GM21723 (cell line): ENCODE measurements around the gene GSTP1.
"Not testable (repeated sequence)": the region's sequence is repeated elsewhere in the genome, so short reads cannot be mapped to it uniquely, and the experiment has no call there.

Experiments used
- ATAC-seq: cut with Tn5 transposase; IDR thresholded peaks from one replicate; pipeline ENCODE4 v1.9.1; 2021; ENCODE audit warnings: mild to moderate bottlenecking, moderate library complexity; ENCODE audit not compliant: unreplicated experiment

GSTP1 gene

DNA sequence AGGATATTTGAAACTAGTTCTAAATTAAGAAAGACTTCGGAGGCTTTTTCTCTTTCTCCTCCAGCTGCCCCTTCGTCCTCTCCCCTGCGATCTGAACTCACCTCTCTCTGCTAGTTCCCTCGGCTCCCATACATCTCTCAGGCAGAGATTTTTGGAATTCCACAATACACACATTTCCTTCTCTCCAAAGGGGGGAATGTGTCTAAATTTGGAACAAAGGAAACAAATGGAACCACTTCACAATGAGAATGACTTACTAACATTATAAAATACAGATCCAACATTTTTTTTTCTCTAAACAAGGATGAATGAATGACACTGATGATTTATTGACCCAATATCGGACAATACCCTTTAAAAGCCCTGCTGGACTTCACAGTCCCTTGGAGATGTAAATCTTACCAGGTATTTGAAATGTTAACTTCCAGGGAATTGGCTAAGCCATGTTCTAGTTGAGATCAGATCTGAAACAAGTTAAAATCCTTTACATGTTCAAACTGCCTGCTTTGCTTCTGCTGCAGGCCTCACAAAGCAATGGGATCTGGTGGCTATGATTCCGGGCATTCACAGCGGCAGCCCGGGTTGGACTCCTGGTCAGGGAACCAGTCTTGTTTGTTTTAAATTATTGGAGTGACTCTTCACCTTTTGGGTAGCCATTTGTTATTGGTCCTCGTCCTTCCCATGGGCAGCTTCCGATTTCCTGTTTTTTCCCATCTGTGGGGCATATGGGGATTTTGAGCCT lies 20.5 kb upstream of the GSTP1 start:
- ATAC-seq: no peak

DNA sequence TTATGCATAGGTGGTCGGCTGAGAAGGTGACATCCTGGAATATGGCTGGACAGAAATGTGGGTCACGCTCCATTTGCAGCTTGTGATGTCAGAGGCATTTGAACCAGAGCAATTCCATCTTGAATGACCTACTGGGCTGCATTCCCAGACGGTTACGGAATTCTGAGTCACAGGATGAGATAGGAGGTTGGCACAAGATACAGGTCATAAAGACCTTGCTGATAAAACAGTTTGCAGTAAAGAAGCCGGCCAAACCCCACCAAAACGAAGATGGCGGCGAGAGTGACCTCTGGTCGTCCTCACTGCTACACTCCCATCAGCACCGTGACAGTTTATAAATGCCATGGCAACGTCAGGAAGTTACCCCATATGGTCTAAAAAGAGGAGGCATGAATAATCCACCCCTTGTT lies 19.9 kb upstream of the GSTP1 start:
- not testable (repeated sequence) for ATAC-seq

DNA sequence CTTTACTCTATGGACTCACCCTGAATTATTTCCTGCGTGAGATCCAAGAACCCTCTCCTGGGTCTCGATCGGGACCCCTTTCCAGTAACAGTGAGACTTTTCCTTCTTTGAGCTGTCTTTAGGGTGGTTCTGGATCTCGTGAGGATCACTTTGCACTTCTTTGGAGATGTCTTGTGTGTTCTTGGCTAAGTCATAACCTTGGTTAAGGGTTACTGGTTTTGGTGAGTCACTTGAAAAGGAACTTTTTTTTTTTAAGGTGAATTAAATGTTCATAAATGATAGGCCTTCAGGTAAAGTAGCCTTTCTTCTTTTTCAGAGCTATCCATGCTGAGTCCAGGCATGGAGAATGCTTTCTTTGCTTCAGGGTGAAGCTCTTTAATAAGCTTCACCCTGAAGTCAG lies 19.4 kb upstream of the GSTP1 start:
- ATAC-seq: no peak

- ATAC-seq: no peak
Measured at GRCh38 chr11:67571443-67571842, 12.2 kb upstream of the GSTP1 start.

DNA sequence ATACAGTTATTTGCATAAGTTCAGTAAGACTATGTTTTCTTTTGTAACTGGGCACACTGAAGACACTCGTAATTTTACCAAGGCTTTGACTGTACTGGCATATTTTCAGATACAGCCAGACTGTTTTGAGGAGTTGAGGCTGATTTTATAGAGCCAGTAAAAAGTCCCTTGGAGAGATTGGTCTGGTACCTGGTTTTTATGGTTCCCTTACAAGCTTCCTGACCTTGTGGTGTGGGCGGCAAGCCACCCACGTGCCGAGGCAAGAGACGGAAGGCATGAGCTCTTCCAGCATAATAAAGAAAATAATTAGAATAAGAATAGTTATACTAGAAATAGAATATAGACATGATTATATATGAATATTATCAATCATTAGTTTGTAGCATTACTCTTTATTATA lies 11.3 kb upstream of the GSTP1 start:
- no peak for ATAC-seq

DNA sequence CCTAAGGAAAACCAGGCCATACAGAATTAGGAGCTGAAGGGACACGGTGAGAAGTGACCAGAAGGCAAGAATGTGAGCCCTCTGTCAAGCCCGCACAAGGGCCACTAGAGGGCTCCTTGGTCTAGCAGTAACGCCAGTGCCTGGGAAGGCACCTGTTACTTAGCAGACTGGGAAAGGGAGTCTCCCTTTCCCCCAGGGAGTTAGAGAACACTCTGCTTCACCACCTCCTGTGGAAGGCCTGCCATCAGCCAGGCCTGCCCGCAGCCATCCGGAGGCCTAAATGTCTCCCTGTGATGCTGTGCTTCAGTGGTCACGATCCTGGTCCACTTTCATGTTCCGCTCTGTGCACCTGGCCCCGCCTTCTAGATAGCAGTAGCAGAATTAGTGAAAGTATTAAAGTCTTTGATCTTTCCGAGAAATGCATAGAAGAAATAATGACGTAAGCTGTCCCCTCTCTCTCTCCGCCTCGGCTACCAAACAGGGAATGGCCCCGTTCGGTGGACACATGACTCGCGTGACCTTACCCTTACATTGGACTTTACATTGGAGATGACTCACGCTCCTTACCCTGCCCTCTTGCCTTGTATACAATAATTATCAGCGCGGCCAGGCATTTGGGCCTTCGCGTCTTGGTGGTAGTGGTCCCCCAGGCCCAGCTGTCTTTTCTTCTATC lies 10.7 kb upstream of the GSTP1 start:
- ATAC-seq: no peak

- no peak for ATAC-seq
Measured at GRCh38 chr11:67574938-67575337, 8.7 kb upstream of the GSTP1 start.

DNA sequence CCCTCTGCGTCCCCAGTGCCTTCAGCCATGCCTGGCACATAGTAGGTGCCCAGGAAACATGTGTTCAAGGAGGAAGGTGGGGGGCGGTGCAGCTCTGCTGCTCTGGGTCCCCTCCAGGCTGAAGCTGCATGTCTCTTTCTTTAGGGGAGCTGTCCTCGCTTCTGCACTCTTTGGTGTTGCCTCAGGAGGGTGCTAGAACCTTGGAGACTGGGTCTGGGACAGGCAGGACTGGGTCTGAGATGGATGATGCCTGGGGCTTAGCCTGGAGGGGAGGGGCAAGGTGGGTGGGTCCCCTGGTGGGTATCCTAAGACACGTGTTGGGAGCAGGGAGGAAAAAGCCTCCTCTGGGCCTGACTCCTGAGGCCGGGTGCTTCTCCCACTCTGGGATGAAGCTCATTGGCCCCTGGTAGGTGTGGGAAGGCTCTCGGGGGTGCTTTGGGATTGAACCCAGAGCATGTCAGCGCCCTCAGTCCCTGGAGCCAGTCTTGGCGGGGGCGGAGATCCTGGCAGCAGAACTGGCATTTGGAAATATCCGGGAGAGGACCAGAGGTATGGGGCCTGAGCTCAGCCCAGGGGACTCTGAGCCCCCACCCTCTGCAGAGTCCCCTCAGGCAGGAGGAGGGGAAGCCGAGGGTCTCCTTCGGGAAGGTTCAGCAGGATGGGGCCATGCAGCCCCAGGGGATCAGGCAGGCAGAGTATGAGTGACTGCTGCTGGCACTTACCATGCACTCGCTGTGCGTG lies 6.7 kb upstream of the GSTP1 start:
- ATAC-seq: no peak

DNA sequence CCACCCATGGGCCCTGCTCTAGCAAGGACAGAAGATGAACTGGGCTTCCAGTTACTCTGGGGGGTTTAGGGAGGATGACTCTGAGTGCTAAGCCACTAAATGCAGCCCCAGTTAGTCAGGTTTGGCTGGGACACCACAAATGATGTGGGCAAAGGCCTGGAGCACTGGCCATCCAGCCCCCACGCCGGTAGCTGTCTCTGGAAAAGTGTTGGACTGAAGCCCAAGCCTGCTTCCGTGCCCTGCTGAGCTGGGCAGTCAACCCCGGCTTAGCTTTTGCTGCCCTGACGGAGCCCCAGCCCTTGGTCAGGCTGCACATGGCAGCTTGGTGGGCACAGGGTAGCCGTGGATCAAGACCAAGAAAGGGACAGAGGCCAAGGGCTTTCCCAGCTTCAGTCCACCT lies 5.7 kb upstream of the GSTP1 start:
- no peak for ATAC-seq

DNA sequence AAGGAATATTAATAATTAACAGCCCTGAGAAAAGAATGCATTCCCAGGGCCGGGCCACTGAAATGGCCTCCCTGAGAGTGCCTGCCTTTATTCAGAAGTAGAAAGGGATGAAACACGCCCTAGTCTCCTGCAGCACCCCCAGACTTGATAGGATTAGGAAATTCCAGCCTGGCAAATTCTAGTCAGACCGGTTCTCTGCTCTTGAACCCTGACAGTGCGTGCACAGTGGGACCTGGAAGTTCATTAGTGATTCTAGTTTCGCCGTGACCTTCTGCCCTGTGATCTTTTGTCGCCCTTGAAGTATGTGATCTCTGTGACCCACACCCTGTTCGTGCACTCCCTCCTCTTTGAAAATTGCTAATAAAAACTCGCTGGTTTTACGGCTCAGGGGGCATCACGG lies 2.1 kb upstream of the GSTP1 start:
- ATAC-seq: no peak

DNA sequence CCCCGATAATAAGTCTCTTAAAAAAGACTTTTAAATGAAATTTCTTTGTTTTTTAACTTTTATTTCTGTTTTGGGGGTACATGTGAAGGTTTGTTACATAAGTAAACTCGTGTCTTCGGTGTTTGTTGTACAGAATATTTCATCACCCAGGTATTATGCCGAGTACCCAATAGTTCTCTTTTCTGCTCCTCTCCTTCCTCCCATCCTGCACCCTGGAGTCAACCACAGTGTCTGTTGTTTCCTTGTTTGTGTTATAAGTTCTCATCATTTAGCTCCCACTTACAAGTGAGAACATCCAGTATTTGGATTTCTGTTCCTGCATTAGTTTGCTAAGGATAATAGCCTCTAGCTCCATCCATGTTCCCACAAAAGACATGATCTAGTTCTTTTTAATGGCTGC lies 1.6 kb upstream of the GSTP1 start:
- no peak for ATAC-seq

GRCh38 chr11:67584205-67584880 lies 731 bp downstream of the GSTP1 start:
- no peak for ATAC-seq

- ATAC-seq: no peak
Measured at GRCh38 chr11:67584881-67585873, 1.6 kb downstream of the GSTP1 start.

GRCh38 chr11:67585911-67586310 lies 2.3 kb downstream of the GSTP1 start:
- no peak for ATAC-seq

DNA sequence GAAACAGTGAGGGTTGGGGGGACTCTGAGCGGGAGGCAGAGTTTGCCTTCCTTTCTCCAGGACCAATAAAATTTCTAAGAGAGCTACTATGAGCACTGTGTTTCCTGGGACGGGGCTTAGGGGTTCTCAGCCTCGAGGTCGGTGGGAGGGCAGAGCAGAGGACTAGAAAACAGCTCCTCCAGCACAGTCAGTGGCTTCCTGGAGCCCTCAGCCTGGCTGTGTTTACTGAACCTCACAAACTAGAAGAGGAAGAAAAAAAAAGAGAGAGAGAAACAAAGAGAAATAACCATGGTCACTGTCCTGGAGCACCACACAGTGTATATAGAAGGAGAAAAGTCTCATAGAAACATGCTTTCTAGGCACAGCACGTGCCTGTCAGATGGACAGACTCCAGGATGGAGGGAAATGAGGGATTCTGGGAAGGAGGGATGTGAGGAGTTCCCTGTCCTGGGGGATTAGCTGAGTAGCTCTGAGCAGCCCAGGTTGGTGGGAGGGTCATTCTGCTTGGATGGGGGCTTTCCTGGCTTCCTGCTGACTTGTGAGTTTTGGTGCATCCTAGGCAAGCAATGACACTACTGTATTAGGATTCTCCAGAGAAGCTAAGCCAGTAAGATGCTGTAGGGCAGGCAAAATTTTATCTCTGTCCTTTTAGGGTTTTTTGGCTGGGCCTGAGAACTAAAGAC lies 3.1 kb downstream of the GSTP1 start:
- ATAC-seq: no peak

- peak; percentile 20 for ATAC-seq
Measured at GRCh38 chr11:67588136-67588503, 4.5 kb downstream of the GSTP1 start.

- ATAC-seq: not testable (repeated sequence)
Measured at GRCh38 chr11:67588899-67589415, 5.3 kb downstream of the GSTP1 start.

DNA sequence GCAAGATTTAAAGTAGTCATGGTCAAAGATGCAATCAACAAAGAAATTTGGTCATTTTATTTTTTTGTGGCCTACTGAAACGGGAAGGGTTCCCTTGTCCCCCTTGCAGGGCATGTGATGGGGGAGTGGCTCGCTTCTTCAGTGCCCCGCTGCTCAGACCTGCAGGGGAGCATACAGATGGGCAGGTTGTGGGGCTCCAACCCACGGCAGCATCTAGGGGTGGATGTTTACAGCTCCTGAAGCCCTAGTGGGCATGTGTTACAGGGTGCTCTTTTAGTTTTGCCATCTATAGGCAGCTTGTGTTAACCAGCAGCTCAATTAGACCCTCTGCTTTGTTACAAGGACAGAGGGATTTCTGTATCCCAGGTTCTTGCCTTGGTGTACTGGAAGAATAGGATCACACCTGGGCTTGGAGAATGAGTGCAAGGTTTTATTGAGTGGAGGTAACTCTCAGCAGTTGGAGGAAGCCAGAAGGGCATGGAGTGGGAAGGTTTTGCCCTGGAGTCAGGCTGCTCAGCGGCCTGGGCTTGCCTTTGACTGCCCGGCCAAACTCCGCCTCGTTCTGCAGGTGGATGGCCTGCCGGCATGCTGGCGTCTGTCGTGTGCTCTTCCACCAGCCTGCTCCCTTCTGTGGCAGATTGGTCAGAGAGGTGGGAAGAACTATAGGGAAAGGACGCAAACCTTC lies 9.4 kb downstream of the GSTP1 start:
- no peak for ATAC-seq

GRCh38 chr11:67593565-67593905 lies 9.9 kb downstream of the GSTP1 start:
- no peak for ATAC-seq
